Choroid plexus epithelial cell (primary cell): Measurements from ENCODE around the gene FOXN4.

Experiments used
- DNase-seq: peaks from one replicate; pipeline ENCODE4 v3.0.0-alpha.2; 2010; ENCODE audit warnings: low read depth
- H3K4me3 ChIP-seq: 2 replicates; pipeline ENCODE4 v1.5.1; 2011; ENCODE audit warnings: low read depth, mild to moderate bottlenecking, control low read depth, low read length, moderate library complexity
- CTCF ChIP-seq: conservative IDR thresholded peaks from 2 replicates; pipeline ENCODE4 v1.5.1; 2011; ENCODE audit warnings: low read depth, mild to moderate bottlenecking, control low read depth, inconsistent platforms, low read length, moderate library complexity

Gene FOXN4

GRCh38 chr12:109307051-109307450, 2.0 kb downstream of the FOXN4 start:
- no peak for DNase-seq
- no peak for TF ChIP-seq CTCF
- no peak overlapping the region for H3K4me3 ChIP-seq

GRCh38 chr12:109305547-109305946, 3.5 kb downstream of the FOXN4 start:
- no peak for DNase-seq
- TF ChIP-seq CTCF = no peak

GRCh38 chr12:109304485-109304884, 4.6 kb downstream of the FOXN4 start:
- TF ChIP-seq CTCF = no peak
- DNase-seq = no peak

More at GRCh38 chr12:109305547-109305946, 3.5 kb downstream of the FOXN4 start:
- no peak overlapping the region for H3K4me3 ChIP-seq

GRCh38 chr12:109302770-109303169, 6.3 kb downstream of the FOXN4 start:
- no peak for TF ChIP-seq CTCF
- no peak overlapping the region for H3K4me3 ChIP-seq
- no peak for DNase-seq

More at GRCh38 chr12:109304485-109304884, 4.6 kb downstream of the FOXN4 start:
- no peak overlapping the region for H3K4me3 ChIP-seq

- DNase-seq = peak; percentile 7
- H3K4me3 ChIP-seq = no peak overlapping the region
- no peak for TF ChIP-seq CTCF
These were observed 6.7 kb downstream of the FOXN4 start for GRCh38 chr12:109302358-109302757.

- no peak for TF ChIP-seq CTCF
- H3K4me3 ChIP-seq = no peak overlapping the region
- no peak for DNase-seq
These were observed 7.4 kb downstream of the FOXN4 start for GRCh38 chr12:109301643-109302168.

GRCh38 chr12:109299849-109300248, 9.2 kb downstream of the FOXN4 start:
- no peak for DNase-seq

More at GRCh38 chr12:109299849-109300248, 9.2 kb downstream of the FOXN4 start:
- no peak overlapping the region for H3K4me3 ChIP-seq
- no peak for TF ChIP-seq CTCF
